Measurements from ENCODE around the gene BCL2. TPM values are rescaled to one million over a fixed set of nuclear protein-coding genes. Genes with fewer than 3 reads are reported as not detected.

Gene BCL2
- total RNA-seq, 1 donor from 2014 or later: 4.9 TPM

DNA sequence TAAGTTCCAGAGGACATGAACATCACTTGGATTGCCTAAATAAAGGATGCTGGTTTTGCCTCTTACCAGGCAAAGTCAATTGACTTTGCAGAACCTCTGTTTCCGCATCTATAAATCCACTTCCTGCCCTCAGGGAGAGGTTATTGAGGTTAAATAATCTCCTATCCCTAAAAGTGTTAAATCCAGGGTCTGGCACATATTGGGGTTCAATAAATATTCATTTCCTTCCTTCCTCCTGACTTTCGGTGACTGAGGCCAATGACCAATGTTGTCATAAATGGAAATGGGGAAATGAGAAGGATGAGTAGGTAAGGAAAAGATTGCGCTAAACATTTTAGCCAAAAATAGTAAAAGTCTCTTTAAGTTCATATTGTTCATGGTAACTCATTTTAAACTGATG is 16.0 kb downstream of the BCL2 start:
- TF ChIP-seq EZH2 (IDR thresholded peaks at IDR 0.05): no peak
- Mint-ChIP-seq H3K4me1 (peaks cover 28% of the 10 kb centered on the region), H3K4me3 (no peak overlapping the region), H3K27ac (no peak overlapping the region), H3K27me3 (ENCODE audit: insufficient read depth, low read depth) (no peaks in the 10 kb centered on the region), H3K9me3 (no peaks in the 10 kb centered on the region), H3K36me3 (peaks cover 7% of the 10 kb centered on the region)
- Histone ChIP-seq H3K27me3 (no peaks in the 10 kb centered on the region), H3K4me3 (no peak overlapping the region), H3K4me2 (no peak overlapping the region), H4K20me1 (ENCODE audit: low read depth) (no peaks in the 10 kb centered on the region), H3F3A (ENCODE audit: low read depth) (no peaks in the 10 kb centered on the region), H3K79me2 (ENCODE audit: low read depth) (no peaks in the 10 kb centered on the region), H3K36me3 (no peaks in the 10 kb centered on the region), H3K27ac (no peak overlapping the region), H3K9me3 (ENCODE audit: low read depth) (no peaks in the 10 kb centered on the region), H3K9ac (no peak overlapping the region), H2AFZ (replicated peaks) (no peak overlapping the region), H3K4me1 (peaks cover 17% of the 10 kb centered on the region)
- no peak for DNase-seq (ENCODE audit: low spot score)

DNA sequence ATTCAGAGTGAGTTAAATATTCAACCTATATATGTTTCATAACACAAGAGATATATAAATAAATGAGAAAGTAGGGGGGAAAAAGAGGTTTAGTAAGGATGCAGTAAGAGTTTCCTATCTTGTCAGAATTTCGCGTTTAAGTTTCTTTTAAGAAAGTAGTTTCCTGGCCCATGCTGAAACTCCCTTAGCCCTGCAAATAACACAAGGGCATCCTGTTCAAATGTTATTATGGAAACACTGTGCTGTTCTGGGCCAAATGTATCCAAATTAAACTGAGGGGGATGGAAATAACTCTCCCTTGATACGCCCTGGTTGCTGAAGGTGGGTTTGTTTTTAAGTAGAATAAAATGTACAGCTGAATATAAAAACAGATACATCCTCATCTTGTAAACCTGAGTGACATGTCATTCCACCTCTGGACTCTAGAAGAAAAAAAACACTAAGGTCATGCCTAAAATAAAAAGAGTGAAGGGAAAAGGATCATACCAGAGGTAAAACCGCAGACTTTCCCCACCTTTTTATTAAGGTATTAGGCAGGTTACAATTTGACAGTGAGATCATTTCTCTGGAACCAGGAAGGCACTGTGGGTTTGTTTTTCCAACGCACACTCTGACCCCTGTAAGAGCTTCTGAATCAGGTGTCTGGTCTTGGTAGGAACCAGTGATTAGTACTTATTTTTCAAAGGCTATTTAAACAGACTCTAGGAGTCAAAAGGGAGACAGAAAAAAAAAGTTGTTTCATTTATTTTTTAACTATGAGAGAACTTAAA is 16.7 kb downstream of the BCL2 start:
- no peak overlapping the region for H3K27ac Mint-ChIP-seq
- Histone ChIP-seq H3K27ac (no peak overlapping the region), H3K27me3 (no peaks in the 10 kb centered on the region), H3K9me3 (ENCODE audit: low read depth) (no peaks in the 10 kb centered on the region), H2AFZ (replicated peaks) (no peak overlapping the region), H4K20me1 (ENCODE audit: low read depth) (no peaks in the 10 kb centered on the region), H3K4me1 (peaks cover 14% of the 10 kb centered on the region), H3K4me2 (no peak overlapping the region), H3K79me2 (ENCODE audit: low read depth) (no peaks in the 10 kb centered on the region), H3F3A (ENCODE audit: low read depth) (no peaks in the 10 kb centered on the region), H3K36me3 (no peaks in the 10 kb centered on the region), H3K9ac (no peak overlapping the region), H3K4me3 (no peak overlapping the region)
- H3K36me3 Mint-ChIP-seq: peaks cover 7% of the 10 kb centered on the region
- DNase-seq (ENCODE audit: low spot score): no peak
- TF ChIP-seq EZH2 (IDR thresholded peaks at IDR 0.05) (no peak), EZH2phosphoT487 (IDR thresholded peaks at IDR 0.05) (no peak)
- TF ChIP-seq, protein P1, sequence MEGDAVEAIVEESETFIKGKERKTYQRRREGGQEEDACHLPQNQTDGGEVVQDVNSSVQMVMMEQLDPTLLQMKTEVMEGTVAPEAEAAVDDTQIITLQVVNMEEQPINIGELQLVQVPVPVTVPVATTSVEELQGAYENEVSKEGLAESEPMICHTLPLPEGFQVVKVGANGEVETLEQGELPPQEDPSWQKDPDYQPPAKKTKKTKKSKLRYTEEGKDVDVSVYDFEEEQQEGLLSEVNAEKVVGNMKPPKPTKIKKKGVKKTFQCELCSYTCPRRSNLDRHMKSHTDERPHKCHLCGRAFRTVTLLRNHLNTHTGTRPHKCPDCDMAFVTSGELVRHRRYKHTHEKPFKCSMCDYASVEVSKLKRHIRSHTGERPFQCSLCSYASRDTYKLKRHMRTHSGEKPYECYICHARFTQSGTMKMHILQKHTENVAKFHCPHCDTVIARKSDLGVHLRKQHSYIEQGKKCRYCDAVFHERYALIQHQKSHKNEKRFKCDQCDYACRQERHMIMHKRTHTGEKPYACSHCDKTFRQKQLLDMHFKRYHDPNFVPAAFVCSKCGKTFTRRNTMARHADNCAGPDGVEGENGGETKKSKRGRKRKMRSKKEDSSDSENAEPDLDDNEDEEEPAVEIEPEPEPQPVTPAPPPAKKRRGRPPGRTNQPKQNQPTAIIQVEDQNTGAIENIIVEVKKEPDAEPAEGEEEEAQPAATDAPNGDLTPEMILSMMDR (IDR thresholded peaks at IDR 0.05): no peak
- H3K27me3 Mint-ChIP-seq (ENCODE audit: insufficient read depth, low read depth): no peaks in the 10 kb centered on the region
- peaks cover 23% of the 10 kb centered on the region for H3K4me1 Mint-ChIP-seq
- H3K9me3 Mint-ChIP-seq: no peaks in the 10 kb centered on the region
- no peak overlapping the region for H3K4me3 Mint-ChIP-seq

DNA sequence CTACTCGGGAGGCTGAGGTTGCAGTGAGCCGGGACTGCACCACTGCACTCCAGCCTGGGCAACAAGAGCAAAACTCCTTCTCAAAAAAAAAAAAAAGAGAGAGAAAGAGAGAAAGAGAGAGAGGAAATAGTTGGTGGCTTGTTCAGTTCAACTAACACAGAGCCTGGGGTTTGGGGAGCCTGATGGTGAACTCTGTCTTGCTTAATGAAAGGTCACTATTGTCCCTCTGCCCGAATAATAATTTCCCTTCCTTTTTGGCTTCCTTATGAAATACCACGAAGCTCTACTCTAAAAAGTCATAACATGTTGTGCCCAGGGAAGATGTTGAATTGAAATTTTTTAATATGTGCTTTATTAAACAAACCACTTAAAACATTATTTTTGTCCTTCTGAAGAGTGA is 17.3 kb downstream of the BCL2 start:
- TF ChIP-seq, protein P1 (IDR thresholded peaks at IDR 0.05): no peak
- TF ChIP-seq EZH2 (IDR thresholded peaks at IDR 0.05) (no peak), EZH2phosphoT487 (IDR thresholded peaks at IDR 0.05) (no peak)
- H3K27ac Mint-ChIP-seq: no peak overlapping the region
- peaks cover 18% of the 10 kb centered on the region for H3K4me1 Mint-ChIP-seq
- no peak overlapping the region for H2AFZ ChIP-seq (replicated peaks)
- H3K27ac ChIP-seq: no peak overlapping the region
- no peaks in the 10 kb centered on the region for H4K20me1 ChIP-seq (ENCODE audit: low read depth)
- H3K27me3 ChIP-seq: no peaks in the 10 kb centered on the region
- H3K4me1 ChIP-seq: peaks cover 8% of the 10 kb centered on the region
- H3K79me2 ChIP-seq (ENCODE audit: low read depth): no peaks in the 10 kb centered on the region
- H3K4me2 ChIP-seq: no peak overlapping the region
- no peaks in the 10 kb centered on the region for H3K36me3 ChIP-seq
- no peak for DNase-seq (ENCODE audit: low spot score)
- H3K27me3 Mint-ChIP-seq (ENCODE audit: insufficient read depth, low read depth): no peaks in the 10 kb centered on the region
- H3K9me3 Mint-ChIP-seq: no peaks in the 10 kb centered on the region
- no peaks in the 10 kb centered on the region for H3K9me3 ChIP-seq (ENCODE audit: low read depth)
- H3K36me3 Mint-ChIP-seq: peaks cover 7% of the 10 kb centered on the region
- no peak overlapping the region for H3K9ac ChIP-seq
- no peak overlapping the region for H3K4me3 ChIP-seq
- H3K4me3 Mint-ChIP-seq: no peak overlapping the region
- H3F3A ChIP-seq (ENCODE audit: low read depth): no peaks in the 10 kb centered on the region

DNA sequence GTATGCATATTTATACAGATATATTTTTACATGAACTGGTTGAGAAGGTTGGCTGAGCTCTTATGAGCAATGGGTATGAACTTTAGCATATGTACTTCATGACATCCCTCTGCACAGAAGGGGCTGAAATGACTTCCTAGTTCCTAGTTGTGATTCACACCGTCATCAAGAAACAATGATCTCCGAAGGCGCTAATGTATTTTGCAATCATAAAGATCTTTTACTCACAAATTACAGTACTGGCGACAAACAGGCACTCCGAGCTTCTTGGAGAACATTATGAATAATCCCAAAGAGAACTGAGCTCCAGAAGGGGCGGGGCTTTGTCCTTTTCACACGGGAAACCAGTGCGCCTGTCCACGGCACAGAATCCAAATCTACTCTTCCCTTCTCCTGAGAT is 18.1 kb downstream of the BCL2 start:
- H3K36me3 Mint-ChIP-seq: peaks cover 7% of the 10 kb centered on the region
- no peaks in the 10 kb centered on the region for H3F3A ChIP-seq (ENCODE audit: low read depth)
- H3K79me2 ChIP-seq (ENCODE audit: low read depth): no peaks in the 10 kb centered on the region
- H2AFZ ChIP-seq (replicated peaks): no peak overlapping the region
- H3K27ac Mint-ChIP-seq: no peak overlapping the region
- H4K20me1 ChIP-seq (ENCODE audit: low read depth): no peaks in the 10 kb centered on the region
- peaks cover 6% of the 10 kb centered on the region for H3K4me1 ChIP-seq
- no peaks in the 10 kb centered on the region for H3K27me3 ChIP-seq
- TF ChIP-seq EZH2phosphoT487 (IDR thresholded peaks at IDR 0.05) (no peak), EZH2 (IDR thresholded peaks at IDR 0.05) (no peak)
- TF ChIP-seq, protein P1 (IDR thresholded peaks at IDR 0.05): no peak
- H3K36me3 ChIP-seq: no peaks in the 10 kb centered on the region
- H3K27ac ChIP-seq: no peak overlapping the region
- no peak overlapping the region for H3K4me3 ChIP-seq
- H3K9me3 ChIP-seq (ENCODE audit: low read depth): no peaks in the 10 kb centered on the region
- H3K27me3 Mint-ChIP-seq (ENCODE audit: insufficient read depth, low read depth): no peaks in the 10 kb centered on the region
- no peak overlapping the region for H3K4me2 ChIP-seq
- DNase-seq (ENCODE audit: low spot score): no peak
- no peak overlapping the region for H3K4me3 Mint-ChIP-seq
- peaks cover 18% of the 10 kb centered on the region for H3K4me1 Mint-ChIP-seq
- H3K9me3 Mint-ChIP-seq: no peaks in the 10 kb centered on the region
- no peak overlapping the region for H3K9ac ChIP-seq
